GM18951 (cell line): ENCODE measurements around the gene TRPC4AP.
"Not testable (repeated sequence)": the region's sequence is repeated elsewhere in the genome, so short reads cannot be mapped to it uniquely, and the experiment has no call there.

Source experiments
- POLR2A ChIP-seq: IDR thresholded peaks from 4 replicates; pipeline ENCODE4 v1.6.1; 2011; ENCODE audit warnings: mild to moderate bottlenecking; ENCODE audit not compliant: insufficient read length, insufficient read depth; ENCODE audit errors: extremely low read depth
- in situ Hi-C: fragments of 300-500 bp; cut with MboI; formaldehyde crosslinking; loops from one replicate; pipeline ENCODE4 v1.12.0; 2022; ENCODE audit warnings: low sequenced_read_pairs, mixed read lengths, inconsistent platforms; ENCODE audit not compliant: unreplicated experiment

The TRPC4AP gene

GRCh38 chr20:35087791-35088190 lies 4.8 kb downstream of the TRPC4AP start:
- TF ChIP-seq POLR2A, result no peak
- in situ Hi-C loops, result no loop called here

- TF ChIP-seq POLR2A, result no peak
- in situ Hi-C loops, result no loop called here
Observed at GRCh38 chr20:35087355-35087754, 5.3 kb downstream of the TRPC4AP start.

GRCh38 chr20:35085477-35086225 lies 7.0 kb downstream of the TRPC4AP start:
- in situ Hi-C loops, result no loop called here
- no peak for TF ChIP-seq POLR2A

GRCh38 chr20:35084998-35085397 lies 7.6 kb downstream of the TRPC4AP start:
- in situ Hi-C loops, result no loop called here

GRCh38 chr20:35080348-35080642 lies 12.3 kb downstream of the TRPC4AP start:
- in situ Hi-C loops, result not testable (repeated sequence)

More at GRCh38 chr20:35084998-35085397, 7.6 kb downstream of the TRPC4AP start:
- no peak for TF ChIP-seq POLR2A

- in situ Hi-C loops, result no loop called here
Observed at GRCh38 chr20:35079472-35080347, 12.9 kb downstream of the TRPC4AP start.

GRCh38 chr20:35077872-35078271 lies 14.7 kb downstream of the TRPC4AP start:
- TF ChIP-seq POLR2A, result no peak
- in situ Hi-C loops, result no loop called here

More at GRCh38 chr20:35079472-35080347, 12.9 kb downstream of the TRPC4AP start:
- TF ChIP-seq POLR2A, result no peak

- in situ Hi-C loops, result no loop called here
- no peak for TF ChIP-seq POLR2A
Observed at GRCh38 chr20:35077341-35077740, 15.3 kb downstream of the TRPC4AP start.

- in situ Hi-C loops, result not testable (repeated sequence)
Observed at GRCh38 chr20:35071436-35072153, 21.0 kb downstream of the TRPC4AP start.

GRCh38 chr20:35066194-35066593 lies 26.4 kb downstream of the TRPC4AP start:
- in situ Hi-C loops, result no loop called here
- TF ChIP-seq POLR2A, result no peak

GRCh38 chr20:35065181-35065580 lies 27.4 kb downstream of the TRPC4AP start:
- no peak for TF ChIP-seq POLR2A
- in situ Hi-C loops, result no loop called here

GRCh38 chr20:35063168-35063567 lies 29.4 kb downstream of the TRPC4AP start:
- TF ChIP-seq POLR2A, result no peak
- in situ Hi-C loops, result no loop called here

- in situ Hi-C loops, result no loop called here
- TF ChIP-seq POLR2A, result no peak
Observed at GRCh38 chr20:35062478-35062877, 30.1 kb downstream of the TRPC4AP start.

GRCh38 chr20:35060168-35060567 lies 32.4 kb downstream of the TRPC4AP start:
- in situ Hi-C loops, result no loop called here
- no peak for TF ChIP-seq POLR2A

GRCh38 chr20:35059612-35060011 lies 33.0 kb downstream of the TRPC4AP start:
- in situ Hi-C loops, result no loop called here
- no peak for TF ChIP-seq POLR2A
